GM21576 (cell line): Measurements from ENCODE around the gene TRIM44.

Source experiments
- ATAC-seq: cut with Tn5 transposase; IDR thresholded peaks from one replicate; pipeline ENCODE4 v1.9.1; 2021; ENCODE audit warnings: mild to moderate bottlenecking, moderate library complexity; ENCODE audit not compliant: unreplicated experiment

Gene TRIM44, protein sequence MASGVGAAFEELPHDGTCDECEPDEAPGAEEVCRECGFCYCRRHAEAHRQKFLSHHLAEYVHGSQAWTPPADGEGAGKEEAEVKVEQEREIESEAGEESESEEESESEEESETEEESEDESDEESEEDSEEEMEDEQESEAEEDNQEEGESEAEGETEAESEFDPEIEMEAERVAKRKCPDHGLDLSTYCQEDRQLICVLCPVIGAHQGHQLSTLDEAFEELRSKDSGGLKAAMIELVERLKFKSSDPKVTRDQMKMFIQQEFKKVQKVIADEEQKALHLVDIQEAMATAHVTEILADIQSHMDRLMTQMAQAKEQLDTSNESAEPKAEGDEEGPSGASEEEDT

GRCh38 chr11:35662649-35663407, at the start of gene TRIM44:
Gene TRIM44 (plus strand): TSS chr11:35662775. CDS start chr11:35663112, 337 bp downstream.
- ATAC-seq: peak; percentile 95

DNA sequence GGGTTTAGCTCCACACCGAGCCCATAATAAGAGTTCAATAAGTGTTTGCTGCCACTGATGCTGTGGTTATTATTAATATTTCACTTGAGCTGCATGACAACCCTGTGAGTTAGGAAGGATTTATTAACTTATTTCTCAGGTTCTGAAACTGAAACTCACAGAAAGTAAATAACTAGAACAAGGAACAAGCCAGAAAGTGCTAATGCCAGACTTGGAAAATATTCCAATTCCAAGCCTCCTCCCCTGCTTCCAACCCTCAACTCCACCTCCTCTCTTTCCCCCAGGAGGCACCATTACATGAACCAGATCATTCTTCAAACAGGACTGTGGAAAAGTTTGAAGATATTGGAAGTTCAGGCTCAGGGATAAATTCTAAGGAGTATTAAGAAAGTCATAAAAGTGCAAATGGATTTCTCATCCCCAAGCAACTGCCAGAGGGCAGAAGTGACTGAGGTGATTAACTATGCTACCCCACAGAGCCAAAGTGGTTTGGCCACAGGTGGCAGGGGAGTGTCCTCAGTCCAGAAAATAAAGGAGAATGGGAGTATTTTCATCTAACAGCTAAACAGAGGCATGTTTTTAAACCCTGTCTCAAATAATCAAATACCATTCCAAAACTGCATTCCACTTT, 47.5 kb upstream of the TRIM44 start:
- no peak for ATAC-seq

DNA sequence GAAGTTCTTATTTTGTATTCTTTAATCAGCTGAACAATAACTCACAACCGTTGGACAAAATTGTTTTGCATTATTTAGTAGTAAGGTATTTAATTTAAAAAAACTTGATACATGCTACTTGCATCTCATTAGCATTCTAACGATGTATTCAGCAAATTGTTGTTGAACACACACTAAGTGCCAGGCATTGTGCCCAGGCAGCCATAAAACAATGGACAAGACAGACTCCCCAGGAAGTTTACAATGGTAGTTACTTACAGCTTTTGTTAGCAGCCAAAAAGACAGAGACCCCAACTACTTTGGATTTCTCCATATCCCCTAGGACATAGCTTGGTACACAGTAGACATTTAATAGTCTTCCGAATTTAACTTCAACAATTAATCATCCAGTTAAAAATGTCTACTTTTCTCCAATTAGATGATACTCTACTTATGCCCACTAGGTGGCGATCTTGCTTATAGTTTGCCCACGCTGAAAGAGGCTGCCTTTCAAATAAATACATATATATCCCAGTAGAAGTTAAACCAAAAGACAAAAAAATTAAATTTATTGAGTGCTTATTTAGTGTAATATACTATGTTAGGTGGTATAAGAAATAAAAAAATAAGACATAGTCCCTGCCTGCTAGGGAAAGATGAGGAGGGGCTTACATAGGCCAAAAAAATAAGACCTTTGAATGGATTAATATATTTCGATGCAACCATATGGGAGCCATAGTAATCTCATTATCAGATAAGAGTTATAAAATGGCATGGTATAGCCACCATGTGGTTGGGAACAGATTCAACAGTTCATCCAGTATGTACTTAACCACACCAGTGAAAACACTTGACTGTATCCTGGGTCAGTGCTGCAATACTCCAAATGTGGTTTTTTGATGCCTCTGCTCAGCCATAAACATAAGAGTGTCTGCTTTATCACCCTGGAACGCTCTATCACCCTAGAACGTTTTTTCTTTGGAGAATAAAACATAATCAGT, 46.4 kb upstream of the TRIM44 start:
- no peak for ATAC-seq

DNA sequence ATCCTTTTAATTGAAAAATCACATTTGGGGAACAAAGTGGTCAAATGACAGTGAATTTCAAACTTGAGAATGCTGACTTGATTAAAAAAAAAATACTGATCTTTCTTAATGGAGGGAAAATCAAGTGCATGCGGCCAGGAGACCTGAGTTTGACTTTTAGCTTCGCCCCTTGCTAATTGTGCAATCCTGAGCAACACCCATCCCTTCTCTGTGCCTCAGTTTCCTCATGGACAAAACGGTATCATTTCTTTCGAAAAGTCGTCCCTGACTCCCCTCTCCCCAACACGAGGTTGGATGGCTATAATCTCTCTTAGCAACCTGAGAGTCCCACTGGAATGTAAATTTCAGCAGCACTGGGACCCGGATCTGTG, 45.3 kb upstream of the TRIM44 start:
- no peak for ATAC-seq

GRCh38 chr11:35617687-35618496, 44.7 kb upstream of the TRIM44 start, which contains the start of gene FJX1:
Gene FJX1 (plus strand): TSS chr11:35618460. CDS start chr11:35618637, 177 bp downstream.
- peak; percentile 33 for ATAC-seq

- ATAC-seq: peak; percentile 42
Observed at GRCh38 chr11:35618497-35619115, 44.0 kb upstream of the TRIM44 start.

DNA sequence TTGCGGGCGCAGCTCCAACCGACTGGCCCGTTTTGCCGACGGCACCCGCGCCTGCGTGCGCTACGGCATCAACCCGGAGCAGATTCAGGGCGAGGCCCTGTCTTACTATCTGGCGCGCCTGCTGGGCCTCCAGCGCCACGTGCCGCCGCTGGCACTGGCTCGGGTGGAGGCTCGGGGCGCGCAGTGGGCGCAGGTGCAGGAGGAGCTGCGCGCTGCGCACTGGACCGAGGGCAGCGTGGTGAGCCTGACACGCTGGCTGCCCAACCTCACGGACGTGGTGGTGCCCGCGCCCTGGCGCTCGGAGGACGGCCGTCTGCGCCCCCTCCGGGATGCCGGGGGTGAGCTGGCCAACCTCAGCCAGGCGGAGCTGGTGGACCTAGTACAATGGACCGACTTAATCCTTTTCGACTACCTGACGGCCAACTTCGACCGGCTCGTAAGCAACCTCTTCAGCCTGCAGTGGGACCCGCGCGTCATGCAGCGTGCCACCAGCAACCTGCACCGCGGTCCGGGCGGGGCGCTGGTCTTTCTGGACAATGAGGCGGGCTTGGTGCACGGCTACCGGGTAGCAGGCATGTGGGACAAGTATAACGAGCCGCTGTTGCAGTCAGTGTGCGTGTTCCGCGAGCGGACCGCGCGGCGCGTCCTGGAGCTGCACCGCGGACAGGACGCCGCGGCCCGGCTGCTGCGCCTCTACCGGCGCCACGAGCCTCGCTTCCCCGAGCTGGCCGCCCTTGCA, 43.3 kb upstream of the TRIM44 start:
- ATAC-seq: peak; percentile 31

DNA sequence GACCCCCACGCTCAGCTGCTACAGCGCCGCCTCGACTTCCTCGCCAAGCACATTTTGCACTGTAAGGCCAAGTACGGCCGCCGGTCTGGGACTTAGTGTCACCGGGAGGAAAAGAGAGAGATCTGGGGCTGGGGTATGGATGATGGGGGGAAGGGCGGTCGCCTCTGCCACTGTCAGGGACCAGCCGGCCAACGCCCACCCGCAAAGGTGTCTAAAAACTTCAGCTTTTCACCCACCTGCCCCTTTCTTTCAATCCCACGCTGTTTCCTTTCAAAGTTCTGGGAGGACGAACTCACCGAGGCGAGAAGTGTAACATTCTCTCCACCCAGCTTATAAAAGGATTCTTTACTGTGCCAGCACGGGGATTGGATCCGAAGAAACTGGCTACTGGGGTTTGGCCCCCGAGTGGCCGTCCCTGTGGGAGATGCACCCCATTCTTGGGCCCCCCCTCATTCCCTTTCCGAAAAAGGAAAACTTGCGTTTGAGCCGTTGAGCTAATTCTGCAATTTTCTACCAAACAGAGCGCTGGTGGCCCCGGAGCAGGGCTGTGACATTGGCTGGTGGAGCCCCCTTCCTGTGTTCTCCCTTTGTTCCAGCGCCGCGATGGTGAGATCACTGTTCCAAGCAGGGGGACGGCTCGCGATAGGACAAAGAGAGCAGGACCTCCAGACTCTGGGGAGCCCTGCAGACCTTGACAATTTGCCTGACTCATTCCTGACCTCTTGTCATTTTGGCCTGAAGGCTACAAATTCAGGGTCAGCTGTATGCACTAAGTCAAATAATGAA, 42.5 kb upstream of the TRIM44 start:
- ATAC-seq: no peak

GRCh38 chr11:35620795-35621194, 41.8 kb upstream of the TRIM44 start:
- no peak for ATAC-seq

GRCh38 chr11:35621620-35622019, 41.0 kb upstream of the TRIM44 start:
- no peak for ATAC-seq

DNA sequence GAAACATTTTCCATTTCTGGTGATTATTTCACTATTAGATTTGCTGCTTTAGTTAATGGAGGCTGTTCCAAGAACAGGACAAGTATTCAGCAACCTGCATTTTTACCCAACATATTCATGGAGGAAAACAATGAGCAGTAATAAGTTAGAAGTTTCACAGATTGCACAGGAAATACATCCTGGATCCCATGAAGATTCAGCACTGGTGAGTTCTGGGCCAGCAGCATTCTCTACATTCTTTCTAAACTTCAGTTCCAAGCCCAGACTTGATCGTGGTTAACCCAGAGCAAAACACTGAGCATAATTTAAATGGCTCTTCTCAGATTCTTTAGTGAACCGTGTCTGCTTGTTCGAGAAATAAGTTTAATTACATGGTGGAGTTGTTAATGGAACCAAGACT, 40.5 kb upstream of the TRIM44 start:
- ATAC-seq: no peak

DNA sequence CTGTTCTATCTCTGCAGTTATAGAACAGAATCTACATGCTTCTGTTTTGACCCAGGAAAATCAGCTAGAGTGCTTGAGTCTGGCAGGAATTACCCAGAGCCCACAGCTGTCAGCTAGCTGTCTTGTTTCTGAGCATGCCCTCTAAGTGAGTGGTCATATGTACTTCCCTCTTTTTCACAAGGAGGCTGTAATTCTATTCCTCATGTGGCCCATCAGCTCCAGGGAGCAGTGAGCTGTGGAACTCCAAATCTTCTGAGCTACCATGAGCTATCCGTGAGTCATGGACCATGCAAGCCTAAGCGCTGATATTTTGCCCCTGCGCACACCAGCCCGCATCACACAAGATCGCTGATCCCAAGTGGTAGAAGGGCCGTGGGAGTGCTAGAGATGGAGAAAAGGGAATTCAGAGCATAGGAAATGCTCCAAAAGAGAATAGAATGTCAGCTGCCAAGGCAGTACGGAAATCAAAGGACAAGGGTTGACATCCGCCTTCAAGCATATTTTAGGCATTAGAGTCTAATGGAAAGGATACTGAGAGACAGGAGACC, 38.9 kb upstream of the TRIM44 start:
- no peak for ATAC-seq

DNA sequence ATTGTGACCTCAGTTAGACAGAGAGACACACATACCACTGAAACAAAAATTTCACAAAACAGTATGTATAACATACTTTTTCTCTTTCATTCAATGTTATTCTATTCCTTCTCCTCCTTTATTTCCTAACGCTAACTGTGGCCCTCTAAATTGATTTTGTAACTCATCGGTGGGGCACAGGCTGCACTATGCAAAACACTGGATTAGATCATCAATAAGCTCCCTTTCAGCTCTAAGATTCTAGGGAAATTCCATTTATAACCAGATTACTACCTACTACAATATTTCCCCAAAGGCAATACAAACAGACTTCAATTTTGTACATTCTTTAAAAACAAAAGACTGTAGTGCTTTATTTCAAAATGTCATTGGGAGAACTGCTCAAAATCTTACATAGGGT, 38.3 kb upstream of the TRIM44 start:
- ATAC-seq: no peak

DNA sequence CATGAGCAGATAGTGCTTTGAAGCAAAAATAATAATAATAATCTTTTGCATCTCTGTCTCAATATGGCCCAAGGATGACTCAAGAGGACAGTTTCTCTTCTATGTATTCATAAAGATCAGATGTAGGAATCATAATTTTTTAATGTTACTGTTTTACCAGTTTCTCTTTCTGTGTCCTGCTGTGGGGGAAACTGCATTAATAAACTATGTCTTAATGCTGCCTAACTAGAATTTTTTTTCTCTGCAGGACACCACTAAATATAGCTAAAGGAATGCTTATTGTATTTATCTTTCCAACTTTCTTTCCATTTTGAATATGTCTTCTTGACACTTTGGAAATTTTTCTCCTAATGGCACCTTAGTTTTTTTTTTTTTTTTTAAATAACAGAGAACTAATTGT, 37.8 kb upstream of the TRIM44 start:
- no peak for ATAC-seq

GRCh38 chr11:35626501-35626900, 36.1 kb upstream of the TRIM44 start:
- ATAC-seq: no peak

- ATAC-seq: no peak
Observed at GRCh38 chr11:35629511-35629910, 33.1 kb upstream of the TRIM44 start.

DNA sequence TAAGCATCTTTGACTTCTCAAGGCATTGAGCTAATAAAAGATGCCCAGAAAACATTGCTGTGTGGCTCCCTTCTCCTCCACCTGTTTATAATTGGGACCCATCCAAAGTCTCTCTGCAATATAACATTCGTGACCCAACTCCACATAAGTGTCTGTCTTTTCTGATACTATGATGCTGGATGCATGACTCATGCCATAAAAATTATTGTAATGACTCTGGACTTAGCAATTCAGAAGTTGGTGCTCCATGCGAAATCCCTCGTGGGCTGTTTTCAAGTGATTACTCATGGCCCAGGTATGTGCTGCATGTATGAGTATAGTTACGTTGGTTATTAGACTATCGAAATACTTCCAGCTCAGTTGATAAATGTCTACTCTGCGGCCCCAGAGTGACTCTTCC, 32.7 kb upstream of the TRIM44 start:
- no peak for ATAC-seq

GRCh38 chr11:35631891-35632290, 30.7 kb upstream of the TRIM44 start:
- ATAC-seq: no peak
